ENCODE results near the gene DLK2.
A peak's percentile ranks its signal among the peaks of the same experiment; 100 is the strongest.

DNA sequence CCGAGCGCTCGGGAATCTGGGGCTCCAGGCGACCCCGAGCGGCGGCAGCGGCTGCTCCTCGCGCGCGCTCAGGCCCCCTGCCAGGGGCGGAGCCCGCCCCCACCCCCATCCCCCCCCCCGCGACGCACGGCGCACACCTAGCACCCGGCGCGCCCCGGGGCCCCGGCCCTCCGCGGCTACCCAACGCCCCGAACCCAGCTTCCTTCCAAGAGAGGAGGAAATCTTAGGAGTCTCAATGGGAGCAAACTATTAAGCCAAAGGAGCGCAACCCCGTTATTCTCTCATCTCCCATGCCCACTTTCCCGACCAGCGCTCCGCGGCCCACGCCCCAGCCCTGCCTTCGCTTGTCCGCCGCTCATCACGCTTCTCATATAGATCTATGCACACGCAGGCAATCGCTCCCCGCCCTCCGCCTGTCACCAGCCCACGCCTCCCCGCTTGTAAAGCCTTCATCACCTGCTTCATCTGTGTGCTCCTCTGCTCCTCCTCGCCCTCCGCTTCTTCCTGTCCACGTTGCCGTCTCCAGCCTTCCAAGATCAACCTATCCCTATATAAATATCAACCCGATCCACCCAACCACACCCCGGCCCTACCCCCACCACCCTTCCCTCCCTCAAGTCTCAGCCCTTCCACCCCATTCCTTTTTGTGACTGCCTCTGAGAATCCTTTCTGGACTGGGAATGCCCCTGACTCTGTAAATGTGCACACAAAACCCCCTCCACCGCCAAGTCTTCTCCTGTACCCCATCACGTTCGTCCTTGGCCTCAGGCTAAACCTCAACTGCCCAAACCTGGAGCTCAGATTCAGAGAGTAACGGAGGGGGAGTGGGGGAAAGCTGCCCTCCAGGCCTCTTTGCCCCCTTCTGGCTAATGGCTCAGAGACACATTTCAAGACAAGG is at the start of gene DLK2:
- TF ChIP-seq, protein P1, sequence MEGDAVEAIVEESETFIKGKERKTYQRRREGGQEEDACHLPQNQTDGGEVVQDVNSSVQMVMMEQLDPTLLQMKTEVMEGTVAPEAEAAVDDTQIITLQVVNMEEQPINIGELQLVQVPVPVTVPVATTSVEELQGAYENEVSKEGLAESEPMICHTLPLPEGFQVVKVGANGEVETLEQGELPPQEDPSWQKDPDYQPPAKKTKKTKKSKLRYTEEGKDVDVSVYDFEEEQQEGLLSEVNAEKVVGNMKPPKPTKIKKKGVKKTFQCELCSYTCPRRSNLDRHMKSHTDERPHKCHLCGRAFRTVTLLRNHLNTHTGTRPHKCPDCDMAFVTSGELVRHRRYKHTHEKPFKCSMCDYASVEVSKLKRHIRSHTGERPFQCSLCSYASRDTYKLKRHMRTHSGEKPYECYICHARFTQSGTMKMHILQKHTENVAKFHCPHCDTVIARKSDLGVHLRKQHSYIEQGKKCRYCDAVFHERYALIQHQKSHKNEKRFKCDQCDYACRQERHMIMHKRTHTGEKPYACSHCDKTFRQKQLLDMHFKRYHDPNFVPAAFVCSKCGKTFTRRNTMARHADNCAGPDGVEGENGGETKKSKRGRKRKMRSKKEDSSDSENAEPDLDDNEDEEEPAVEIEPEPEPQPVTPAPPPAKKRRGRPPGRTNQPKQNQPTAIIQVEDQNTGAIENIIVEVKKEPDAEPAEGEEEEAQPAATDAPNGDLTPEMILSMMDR (IDR thresholded peaks at IDR 0.05): no peak
- peak; percentile 11 for TF ChIP-seq POLR2A (IDR thresholded peaks at IDR 0.05)
- TF ChIP-seq POLR2AphosphoS5 (IDR thresholded peaks at IDR 0.05): no peak
